ENCODE measurements around the gene MBP.

Gene MBP

DNA sequence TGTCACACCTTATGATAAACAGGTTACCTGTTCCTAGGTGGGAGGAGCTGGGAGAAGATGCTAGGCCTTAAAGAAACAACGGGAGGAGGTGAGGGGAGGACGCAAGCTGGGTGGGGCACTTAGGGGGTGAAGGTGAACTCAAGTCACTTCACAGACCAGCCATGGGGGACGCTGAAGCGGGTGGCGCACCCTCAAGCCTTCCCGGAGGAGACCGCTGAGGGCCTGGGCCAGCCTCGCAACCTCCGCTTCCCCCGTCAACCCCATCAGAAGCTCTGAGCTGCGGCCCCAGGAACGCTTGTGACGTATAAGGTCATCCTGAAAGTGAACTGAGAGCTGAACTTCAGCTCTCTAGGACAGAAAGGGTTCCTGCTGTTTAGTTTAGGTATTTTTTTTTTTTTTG lies 133.5 kb downstream of the MBP start:
- Histone ChIP-seq H3K27ac (no peak overlapping the region), H3K4me1 (peaks cover 0 to 6% (median 0%) of the 10 kb centered on the region in 4 donors)
- intact Hi-C loops (cut with DNase I; ENCODE audit: low total_unique reads): no loop called here

GRCh38 chr18:76997951-76998808 lies 134.4 kb downstream of the MBP start:
- no peak overlapping the region for H3K4me3 ChIP-seq
- TF ChIP-seq CTCF (IDR thresholded peaks at IDR 0.05): no peak
- no peak overlapping the region for H3K27ac ChIP-seq
- intact Hi-C loops (cut with DNase I; ENCODE audit: low total_unique reads): no loop called here
- no peaks in the 10 kb centered on the region for H3K27me3 ChIP-seq
- no peaks in the 10 kb centered on the region for H3K36me3 ChIP-seq
- no peak for DNase-seq
- no peaks in the 10 kb centered on the region for H3K9me3 ChIP-seq
- peaks cover 0 to 6% (median 0%) of the 10 kb centered on the region in 4 donors for H3K4me1 ChIP-seq

More for the DNA sequence above, 133.5 kb downstream of the MBP start:
- no peaks in the 10 kb centered on the region for H3K9me3 ChIP-seq
- H3K27me3 ChIP-seq: no peaks in the 10 kb centered on the region
- no peak for DNase-seq
- H3K36me3 ChIP-seq: no peaks in the 10 kb centered on the region
- no peak overlapping the region for H3K4me3 ChIP-seq
- TF ChIP-seq CTCF (IDR thresholded peaks at IDR 0.05): no peak

DNA sequence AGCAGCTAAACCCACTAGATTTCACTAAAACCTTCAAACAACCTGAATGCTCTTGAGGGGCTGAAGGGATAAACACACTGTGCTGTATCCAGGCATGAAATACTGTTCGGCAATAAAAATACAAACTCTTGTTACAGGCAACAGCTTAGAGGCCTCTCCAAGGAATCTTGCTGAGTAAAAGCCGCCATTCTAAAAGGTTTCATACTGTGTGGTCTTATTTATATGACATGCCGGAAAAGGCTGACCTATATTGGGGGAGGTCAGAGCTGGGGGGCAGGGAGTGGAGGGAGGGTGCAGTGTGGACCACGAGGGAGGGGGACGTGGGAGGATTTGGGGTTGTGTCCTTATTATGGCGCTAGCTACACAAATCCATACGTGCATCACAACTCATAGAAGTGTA lies 136.2 kb downstream of the MBP start:
- no peak for DNase-seq
- Histone ChIP-seq H3K27ac (no peak overlapping the region), H3K4me3 (no peak overlapping the region), H3K4me1 (peaks cover 0 to 6% (median 0%) of the 10 kb centered on the region in 4 donors), H3K9me3 (no peaks in the 10 kb centered on the region), H3K27me3 (no peaks in the 10 kb centered on the region), H3K36me3 (no peaks in the 10 kb centered on the region)
- intact Hi-C loops (cut with DNase I; ENCODE audit: low total_unique reads): no loop called here
- no peak for TF ChIP-seq CTCF (IDR thresholded peaks at IDR 0.05)

DNA sequence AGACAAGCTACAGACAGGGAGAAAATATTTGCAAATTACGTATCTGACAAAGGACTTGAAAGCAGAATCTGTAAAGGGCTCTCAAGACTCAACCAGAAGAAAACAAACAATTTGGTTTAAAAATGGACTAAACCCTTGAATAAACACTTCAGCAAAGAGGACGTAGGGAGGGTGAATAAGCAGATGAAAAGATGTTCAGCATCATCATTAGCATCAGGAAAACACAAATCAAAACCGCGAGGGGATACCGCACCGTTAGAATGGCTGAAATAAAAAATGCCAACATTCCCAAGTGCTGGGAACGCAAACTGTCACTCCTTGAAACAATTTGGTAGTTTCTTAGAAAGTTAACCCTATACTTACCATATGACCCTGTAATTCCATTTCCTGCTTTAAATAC lies 136.7 kb downstream of the MBP start:
- Histone ChIP-seq H3K4me3 (no peak overlapping the region), H3K9me3 (no peaks in the 10 kb centered on the region), H3K27ac (no peak overlapping the region), H3K27me3 (no peaks in the 10 kb centered on the region), H3K36me3 (no peaks in the 10 kb centered on the region), H3K4me1 (peaks cover 0 to 4% (median 0%) of the 10 kb centered on the region in 4 donors)
- no peak for TF ChIP-seq CTCF (IDR thresholded peaks at IDR 0.05)
- no peak for DNase-seq
- intact Hi-C loops (cut with DNase I; ENCODE audit: low total_unique reads): no loop called here

DNA sequence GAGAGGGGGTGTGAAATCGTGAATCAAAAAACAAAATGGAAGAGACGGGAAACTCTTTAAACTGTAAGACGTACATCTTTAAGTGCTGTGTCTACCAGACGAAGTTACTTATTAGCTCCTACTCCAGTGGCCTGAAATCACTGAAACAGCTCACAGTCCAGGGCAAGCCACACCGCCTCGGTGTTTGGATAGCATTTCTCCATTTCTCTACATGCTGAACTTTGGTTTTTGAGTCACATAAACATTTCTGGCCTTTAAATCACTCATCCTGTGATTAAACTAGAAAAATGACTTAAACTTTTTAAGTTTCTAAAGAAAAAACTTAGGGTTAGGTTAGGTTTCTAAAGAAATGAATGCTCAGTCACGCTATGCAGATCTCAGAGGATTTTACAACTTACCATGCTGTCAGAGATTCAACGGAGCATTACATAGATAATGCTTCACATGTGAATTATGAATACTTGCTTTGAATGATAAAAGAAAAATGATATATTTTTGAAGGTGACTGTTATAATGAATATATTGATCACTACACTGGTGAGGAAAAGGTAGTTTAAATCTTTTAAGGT lies 138.4 kb downstream of the MBP start:
- Histone ChIP-seq H3K27ac (no peak overlapping the region), H3K27me3 (no peaks in the 10 kb centered on the region), H3K4me3 (no peak overlapping the region), H3K4me1 (no peaks in the 10 kb centered on the region), H3K9me3 (no peaks in the 10 kb centered on the region), H3K36me3 (no peaks in the 10 kb centered on the region)
- TF ChIP-seq CTCF (IDR thresholded peaks at IDR 0.05): no peak
- DNase-seq: no peak
- intact Hi-C loops (cut with DNase I; ENCODE audit: low total_unique reads): no loop called here
